Activated B cell treated with CpG ODN at 0.5 μM for 24 hours (primary cell): ENCODE measurements around the gene EPHA10. TPM values are rescaled to one million over a fixed set of nuclear protein-coding genes. Genes with fewer than 3 reads are reported as not detected.
"Not testable (repeated sequence)": the region's sequence is repeated elsewhere in the genome, so short reads cannot be mapped to it uniquely, and the experiment has no call there.

Experiments
- ATAC-seq: fragments of 200-7000 bp; cut with Tn5 transposase; one replicate; pipeline ENCODE4 v1.10.0; 2021; ENCODE audit warnings: low read depth, mild to moderate bottlenecking, moderate library complexity
- CTCF ChIA-PET: fragments of 350-600 bp; sonication (Branson Sonifier 250); formaldehyde crosslinking; loops from one replicate; lab custom pipeline; 2021; ENCODE audit warnings: antibody characterized with exemption; lab: Charles Lee
- POLR2A ChIA-PET: fragments of 350-600 bp; sonication (Branson Sonifier 250); formaldehyde crosslinking; loops from one replicate; lab custom pipeline; 2021; ENCODE audit warnings: antibody characterized with exemption; lab: Charles Lee
- DNase-seq: peaks from one replicate; pipeline ENCODE4 v3.0.0; 2022
- H3K27ac Mint-ChIP-seq: one replicate; pipeline ENCODE4 v1.8.0; 2020; ENCODE audit warnings: mixed read lengths
- H3K27me3 Mint-ChIP-seq: one replicate; pipeline ENCODE4 v1.8.0; 2021; ENCODE audit warnings: mixed read lengths
- H3K36me3 Mint-ChIP-seq: one replicate; pipeline ENCODE4 v1.8.0; 2021; ENCODE audit warnings: low read depth, mixed read lengths
- H3K4me1 Mint-ChIP-seq: one replicate; pipeline ENCODE4 v1.8.0; 2021; ENCODE audit warnings: mixed read lengths
- H3K4me3 Mint-ChIP-seq: one replicate; pipeline ENCODE4 v1.8.0; 2020; ENCODE audit warnings: mild to moderate bottlenecking, mixed read lengths
- H3K9me3 Mint-ChIP-seq: one replicate; pipeline ENCODE4 v1.8.0; 2020; ENCODE audit warnings: mixed read lengths
- CTCF ChIP-seq: fragments of 200-600 bp; IDR thresholded peaks from one replicate; pipeline ENCODE4 v1.8.0; 2022; ENCODE audit warnings: antibody characterized with exemption, mild to moderate bottlenecking
- intact Hi-C: fragments of 100-400 bp; cut with micrococcal nuclease; formaldehyde crosslinking; loops from one replicate; pipeline ENCODE4 v1.15.1; 2024
- total RNA-seq: library from RNA; stranded (reverse); gene quantifications from 2 replicates; pipeline ENCODE4 v1.2.3, GENCODE V29; 2022

Gene EPHA10
- total RNA-seq, 1 donor from 2014 or later = 0.27 TPM

DNA sequence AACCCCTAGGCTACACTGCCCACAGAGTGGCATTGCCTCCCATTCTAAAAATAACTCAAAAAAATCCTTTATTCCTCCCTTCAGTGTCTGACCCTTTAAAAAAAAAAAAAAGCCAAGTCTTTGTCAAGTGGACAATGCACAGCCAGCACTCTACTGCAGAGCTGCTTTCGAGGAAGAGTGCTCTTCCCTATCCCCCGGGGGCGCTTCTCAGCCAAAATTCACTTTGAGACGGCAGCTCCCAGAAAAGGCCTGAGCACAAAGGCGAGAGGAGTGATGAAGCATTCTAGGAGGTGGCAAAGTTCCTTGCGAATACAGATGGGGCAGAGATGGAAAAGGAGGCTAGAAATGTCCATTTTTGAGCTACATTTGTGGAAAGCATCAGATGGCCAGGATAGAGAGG, 23.3 kb downstream of the EPHA10 start:
- no peak overlapping the region for H3K4me3 Mint-ChIP-seq
- CTCF ChIA-PET = no interaction called here
- no peak overlapping the region for H3K27ac Mint-ChIP-seq
- H3K4me1 Mint-ChIP-seq = no peaks in the 10 kb centered on the region
- intact Hi-C loops = no loop called here
- DNase-seq = no peak
- POLR2A ChIA-PET = no interaction called here
- peaks cover 22% of the 10 kb centered on the region for H3K27me3 Mint-ChIP-seq
- TF ChIP-seq CTCF = no peak
- ATAC-seq = no peak
- H3K36me3 Mint-ChIP-seq = no peaks in the 10 kb centered on the region
- H3K9me3 Mint-ChIP-seq = peaks cover 4% of the 10 kb centered on the region

DNA sequence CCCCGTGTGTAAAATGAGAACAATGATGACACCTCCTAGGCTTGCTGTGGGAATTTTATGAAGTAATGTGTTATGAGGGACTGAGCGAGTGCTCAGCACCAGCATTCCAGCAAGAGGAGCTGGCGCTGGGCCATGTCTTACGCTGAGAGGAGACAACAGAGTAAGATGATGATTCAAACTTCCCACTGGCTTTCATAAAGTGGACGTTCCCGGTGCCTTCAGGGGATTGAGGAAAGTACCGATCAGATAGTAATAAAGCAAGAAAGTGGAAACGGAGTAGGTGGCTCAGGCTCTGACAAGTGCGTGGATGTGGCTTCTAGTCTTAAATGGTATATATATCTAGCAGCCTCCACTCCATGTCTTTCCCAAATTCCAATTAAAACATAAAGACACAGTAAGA, 23.8 kb downstream of the EPHA10 start:
- no peaks in the 10 kb centered on the region for H3K4me1 Mint-ChIP-seq
- no peak overlapping the region for H3K4me3 Mint-ChIP-seq
- no peaks in the 10 kb centered on the region for H3K36me3 Mint-ChIP-seq
- H3K27me3 Mint-ChIP-seq = peaks cover 23% of the 10 kb centered on the region
- TF ChIP-seq CTCF = no peak
- no peak for DNase-seq
- CTCF ChIA-PET = no interaction called here
- H3K9me3 Mint-ChIP-seq = peaks cover 2% of the 10 kb centered on the region
- no peak for ATAC-seq
- no peak overlapping the region for H3K27ac Mint-ChIP-seq
- intact Hi-C loops = no loop called here
- POLR2A ChIA-PET = no interaction called here

GRCh38 chr1:37739222-37739621, 25.7 kb downstream of the EPHA10 start:
- no peak overlapping the region for H3K27ac Mint-ChIP-seq
- DNase-seq = no peak
- no peak for TF ChIP-seq CTCF

DNA sequence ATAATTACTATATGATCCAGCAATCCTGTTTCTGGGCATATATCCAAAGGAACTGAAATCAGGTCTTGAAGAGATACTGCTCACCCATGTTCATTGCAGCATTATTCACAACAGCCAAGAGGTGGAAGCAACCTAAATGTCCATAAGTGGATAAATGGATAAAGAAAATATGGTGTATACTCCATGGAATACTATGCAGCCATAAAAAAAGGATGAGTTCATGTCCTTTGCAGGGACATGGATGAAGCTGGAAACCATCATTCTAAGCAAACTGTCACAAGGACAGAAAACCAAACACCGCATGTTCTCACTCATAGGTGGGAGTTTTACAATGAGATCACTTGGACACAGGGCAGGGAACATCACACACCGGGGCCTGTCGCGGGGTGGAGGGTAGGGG, 26.3 kb downstream of the EPHA10 start:
- H3K4me3 Mint-ChIP-seq, CTCF ChIA-PET, H3K9me3 Mint-ChIP-seq, H3K4me1 Mint-ChIP-seq, H3K36me3 Mint-ChIP-seq, DNase-seq, intact Hi-C loops, H3K27ac Mint-ChIP-seq, POLR2A ChIA-PET, ATAC-seq: not testable (repeated sequence)
- H3K27me3 Mint-ChIP-seq = peaks cover 37% of the 10 kb centered on the region

More at GRCh38 chr1:37739222-37739621, 25.7 kb downstream of the EPHA10 start:
- Mint-ChIP-seq H3K9me3 (peaks cover 2% of the 10 kb centered on the region), H3K4me1 (no peaks in the 10 kb centered on the region), H3K4me3 (no peak overlapping the region), H3K36me3 (no peaks in the 10 kb centered on the region), H3K27me3 (peaks cover 33% of the 10 kb centered on the region)
- ATAC-seq = no peak
- POLR2A ChIA-PET = no interaction called here
- intact Hi-C loops = no loop called here
- CTCF ChIA-PET = no interaction called here

- ATAC-seq, DNase-seq, H3K4me1 Mint-ChIP-seq, CTCF ChIA-PET, POLR2A ChIA-PET, H3K9me3 Mint-ChIP-seq, H3K27ac Mint-ChIP-seq, H3K36me3 Mint-ChIP-seq, intact Hi-C loops, H3K4me3 Mint-ChIP-seq: not testable (repeated sequence)
- H3K27me3 Mint-ChIP-seq = peaks cover 42% of the 10 kb centered on the region
These were observed 26.9 kb downstream of the EPHA10 start for GRCh38 chr1:37737975-37738374.

DNA sequence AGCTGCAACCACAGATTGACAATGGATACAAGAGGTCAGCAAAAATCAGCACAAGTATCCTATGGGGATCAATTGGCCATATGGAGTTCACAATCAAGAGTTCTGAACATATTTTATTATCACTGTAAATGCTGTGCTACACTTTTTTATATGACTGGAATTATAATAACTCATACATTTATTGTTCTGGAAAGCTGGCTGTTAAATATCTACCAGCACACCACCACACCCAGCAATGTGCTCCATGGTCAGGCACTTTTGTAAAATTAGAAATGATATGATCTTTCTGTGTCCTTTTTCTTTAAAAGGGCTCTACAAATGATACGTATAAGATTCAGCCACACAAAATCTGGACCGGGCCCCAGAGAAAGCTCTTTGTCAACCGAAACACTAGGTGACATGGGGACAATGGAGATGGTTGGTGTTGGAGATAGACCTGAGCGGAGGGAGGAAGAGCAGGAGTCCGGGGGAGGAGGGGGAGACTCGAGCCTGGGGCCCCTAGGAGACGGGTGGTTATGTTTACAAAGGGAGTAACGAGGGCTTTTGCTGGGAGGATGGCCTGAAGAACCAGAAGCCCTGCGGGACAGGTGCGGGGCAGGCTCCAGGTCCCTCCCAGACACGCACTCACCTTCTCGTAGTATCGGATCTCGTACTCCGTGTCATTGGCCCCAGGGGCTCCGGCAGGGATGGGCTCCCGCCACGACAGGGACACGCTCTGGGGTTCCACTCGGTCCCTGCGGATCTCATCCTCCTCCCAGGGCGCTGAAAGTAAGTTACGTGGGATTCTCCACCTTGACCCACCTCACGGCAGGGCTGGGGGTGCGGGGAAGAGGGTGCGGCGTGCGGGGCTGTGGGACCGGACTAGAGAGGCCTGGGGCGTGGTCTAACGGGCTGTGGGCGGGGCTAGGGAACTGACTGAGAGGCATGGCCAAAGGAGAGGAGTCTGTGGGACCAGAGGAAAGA, 30.0 kb downstream of the EPHA10 start:
- CTCF ChIA-PET = no interaction called here
- no peak for TF ChIP-seq CTCF
- H3K4me1 Mint-ChIP-seq = no peaks in the 10 kb centered on the region
- no peak overlapping the region for H3K27ac Mint-ChIP-seq
- H3K9me3 Mint-ChIP-seq = peaks cover 2% of the 10 kb centered on the region
- intact Hi-C loops = no loop called here
- DNase-seq = no peak
- H3K36me3 Mint-ChIP-seq = no peaks in the 10 kb centered on the region
- H3K27me3 Mint-ChIP-seq = peaks cover 42% of the 10 kb centered on the region
- ATAC-seq = no peak
- POLR2A ChIA-PET = no interaction called here
- no peak overlapping the region for H3K4me3 Mint-ChIP-seq
